Tibial nerve (tissue), 4 donors: ENCODE results near the gene RPLP2.

ENCODE experiments used
- EP300 ChIP-seq, 2 donors: sonication (generic); formaldehyde crosslinking; IDR thresholded peaks; one replicate each; pipeline ENCODE4 v1.6.1; 2017; ENCODE audit warnings: antibody characterized with exemption in 2 of 2, mild to moderate bottlenecking in 1 of 2
- TF ChIP-seq, protein P1 (sequence below), 5 experiments: fragments of 200-600 bp in 3 of 5; fragments of 450-650 bp in 2 of 5; sonication (generic) in 3 of 5; IDR thresholded peaks; one replicate each; pipeline ENCODE4 v1.5.1; 2016 to 2019; ENCODE audit warnings: antibody characterized with exemption in 5 of 5, mild to moderate bottlenecking in 3 of 5, moderate library complexity in 2 of 5

GRCh38 chr11:763073-763463, 46.7 kb upstream of the RPLP2 start:
- TF ChIP-seq, protein P1, sequence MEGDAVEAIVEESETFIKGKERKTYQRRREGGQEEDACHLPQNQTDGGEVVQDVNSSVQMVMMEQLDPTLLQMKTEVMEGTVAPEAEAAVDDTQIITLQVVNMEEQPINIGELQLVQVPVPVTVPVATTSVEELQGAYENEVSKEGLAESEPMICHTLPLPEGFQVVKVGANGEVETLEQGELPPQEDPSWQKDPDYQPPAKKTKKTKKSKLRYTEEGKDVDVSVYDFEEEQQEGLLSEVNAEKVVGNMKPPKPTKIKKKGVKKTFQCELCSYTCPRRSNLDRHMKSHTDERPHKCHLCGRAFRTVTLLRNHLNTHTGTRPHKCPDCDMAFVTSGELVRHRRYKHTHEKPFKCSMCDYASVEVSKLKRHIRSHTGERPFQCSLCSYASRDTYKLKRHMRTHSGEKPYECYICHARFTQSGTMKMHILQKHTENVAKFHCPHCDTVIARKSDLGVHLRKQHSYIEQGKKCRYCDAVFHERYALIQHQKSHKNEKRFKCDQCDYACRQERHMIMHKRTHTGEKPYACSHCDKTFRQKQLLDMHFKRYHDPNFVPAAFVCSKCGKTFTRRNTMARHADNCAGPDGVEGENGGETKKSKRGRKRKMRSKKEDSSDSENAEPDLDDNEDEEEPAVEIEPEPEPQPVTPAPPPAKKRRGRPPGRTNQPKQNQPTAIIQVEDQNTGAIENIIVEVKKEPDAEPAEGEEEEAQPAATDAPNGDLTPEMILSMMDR (IDR thresholded peaks at IDR 0.05), result no peak
- TF ChIP-seq EP300 (IDR thresholded peaks at IDR 0.05), result no peak
